HG03064 (cell line): ENCODE results near the gene MYL3.

ENCODE experiments used
- ATAC-seq: cut with Tn5 transposase; IDR thresholded peaks from one replicate; pipeline ENCODE4 v1.9.1; 2021; ENCODE audit warnings: low read depth; ENCODE audit not compliant: unreplicated experiment

MYL3 gene

DNA sequence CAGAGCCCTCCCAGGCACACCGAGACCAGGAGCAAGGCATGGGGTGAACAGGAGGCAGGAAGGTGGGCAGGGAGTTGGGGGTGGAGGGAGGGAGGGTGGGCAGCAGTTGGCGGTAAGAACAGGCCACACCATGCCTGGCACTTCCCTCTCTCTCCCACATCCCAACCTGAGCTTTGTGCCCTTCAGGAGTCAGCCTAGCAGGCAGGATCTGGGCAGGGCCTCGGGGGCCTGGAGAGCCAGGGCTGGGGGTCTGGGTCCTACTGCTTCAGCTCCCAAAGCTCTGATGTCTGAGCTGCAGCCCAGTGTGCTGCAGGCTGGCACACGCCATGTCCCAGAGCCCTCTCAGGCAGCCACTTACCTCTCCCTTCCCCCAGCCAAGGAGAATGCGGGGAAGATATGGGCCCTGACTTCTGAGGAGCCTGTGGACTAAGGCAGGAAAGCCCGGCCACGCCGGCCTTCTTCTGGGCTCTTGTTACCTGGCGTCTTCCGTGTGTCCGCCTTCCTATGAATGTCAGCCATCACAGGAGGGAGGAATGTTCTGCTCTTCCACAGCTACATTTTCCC, 2.9 kb upstream of the MYL3 start:
- no peak for ATAC-seq

DNA sequence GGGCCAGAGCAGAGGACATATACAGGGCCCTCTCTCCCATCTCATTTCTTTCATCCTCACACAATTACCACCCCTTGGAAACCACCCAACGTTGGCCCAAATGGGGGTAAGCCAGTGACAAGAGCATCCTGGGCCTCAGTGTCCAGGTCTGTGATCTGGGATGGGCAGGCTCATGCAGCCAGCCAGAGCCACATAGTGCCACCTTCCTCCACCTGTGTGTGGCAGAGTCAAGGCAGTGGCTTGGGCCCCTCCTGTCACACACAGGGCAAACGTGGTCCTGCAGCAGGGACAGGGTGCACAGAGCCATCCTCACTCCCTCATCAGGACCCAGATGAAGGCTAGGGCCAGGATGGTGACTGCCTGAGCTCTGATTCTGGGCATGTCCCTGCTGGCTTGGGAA, 2.3 kb upstream of the MYL3 start:
- no peak for ATAC-seq

DNA sequence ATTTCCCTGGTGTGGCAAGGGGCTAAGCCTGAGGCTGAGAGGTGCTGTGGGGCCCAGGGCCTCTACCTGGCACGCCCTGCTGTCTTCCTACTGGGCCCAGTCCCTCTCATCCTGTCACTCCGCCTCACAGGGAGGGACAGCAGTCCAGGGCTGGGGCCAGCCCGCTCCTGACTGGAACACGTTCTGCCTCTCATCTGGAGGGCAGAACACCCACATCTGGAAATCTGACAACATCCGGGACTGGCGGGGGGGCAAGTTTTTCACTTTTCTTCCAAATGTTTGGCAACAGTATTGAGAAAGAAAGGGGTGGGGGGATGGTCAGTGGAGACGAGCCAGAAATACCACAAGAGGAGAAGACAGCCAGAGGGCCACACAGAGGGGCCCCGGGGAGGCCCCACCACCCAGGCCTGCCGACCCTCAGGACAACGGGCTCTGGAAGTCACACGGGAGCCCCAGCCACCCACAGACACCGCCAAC, 1.8 kb upstream of the MYL3 start:
- no peak for ATAC-seq

DNA sequence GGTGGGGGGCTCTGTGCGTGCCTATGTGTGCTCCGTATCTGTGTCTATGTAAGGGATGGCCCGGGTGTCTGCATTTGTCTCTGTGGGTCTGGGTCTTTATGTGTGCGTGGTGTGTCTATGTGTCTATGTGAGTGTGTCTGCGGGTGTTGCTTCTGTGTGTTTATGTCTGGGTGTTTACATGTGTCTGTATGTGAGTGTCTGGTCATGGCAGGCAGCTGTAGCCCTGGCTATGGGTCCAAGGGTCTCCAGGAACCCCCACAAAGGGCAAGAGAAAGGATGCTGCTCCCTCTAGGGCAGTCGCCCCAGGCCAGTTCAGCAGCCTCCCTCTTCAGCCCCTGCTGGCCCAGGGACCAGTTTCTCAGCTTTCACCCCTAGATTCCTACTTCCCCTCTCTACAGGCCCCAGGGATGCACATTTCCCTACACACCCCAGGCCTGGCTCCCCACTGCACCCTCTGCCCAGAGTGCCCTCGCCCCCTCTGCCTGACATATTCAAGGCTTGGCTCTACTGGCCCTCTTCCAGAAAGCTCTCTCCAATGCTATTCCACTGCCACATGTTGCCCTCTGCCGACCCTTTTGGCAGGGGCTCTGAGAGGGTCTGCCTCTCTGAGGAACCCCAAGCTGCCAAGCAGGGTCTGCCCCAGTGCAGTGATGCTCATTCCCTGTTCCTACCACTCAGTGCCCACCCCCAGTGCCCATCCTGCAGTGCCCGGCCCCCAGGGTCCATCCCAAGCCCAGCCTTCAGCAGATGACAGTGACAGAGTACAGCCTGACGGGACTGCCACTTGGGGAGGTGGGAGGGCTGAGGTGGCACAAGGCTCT, 1.0 kb upstream of the MYL3 start:
- no peak for ATAC-seq

DNA sequence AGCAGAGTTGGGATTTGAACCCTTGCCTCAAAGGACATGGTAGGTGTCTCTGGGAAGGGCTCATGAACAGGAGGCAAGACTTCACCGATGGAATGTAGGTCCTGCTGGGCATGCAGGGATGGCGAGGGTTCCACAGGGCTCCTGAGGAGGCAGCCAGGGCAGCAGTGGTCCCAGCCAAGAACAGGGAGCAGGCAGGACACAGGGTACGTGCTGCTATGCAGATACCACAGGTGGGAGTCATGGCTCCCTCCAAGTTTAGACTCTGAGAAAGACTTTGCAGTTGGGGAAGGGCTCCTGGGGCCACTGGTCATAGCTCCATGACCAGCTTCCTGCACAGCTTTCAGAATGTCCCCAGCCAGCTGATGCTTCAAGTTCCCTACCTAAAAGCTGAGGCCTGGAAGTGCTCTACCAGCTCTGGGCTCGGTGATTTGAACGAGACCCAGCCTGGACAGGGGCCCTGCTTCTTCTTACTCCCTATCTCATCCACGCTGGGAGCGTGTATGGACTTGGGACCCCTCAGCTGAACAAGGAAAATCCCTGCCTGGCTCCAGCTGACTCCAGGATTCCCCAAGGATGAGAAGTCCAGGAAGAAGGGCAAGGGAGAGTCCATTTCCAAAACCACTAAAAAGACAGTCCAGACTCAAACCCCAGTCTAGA, 747 bp downstream of the MYL3 start:
- no peak for ATAC-seq

DNA sequence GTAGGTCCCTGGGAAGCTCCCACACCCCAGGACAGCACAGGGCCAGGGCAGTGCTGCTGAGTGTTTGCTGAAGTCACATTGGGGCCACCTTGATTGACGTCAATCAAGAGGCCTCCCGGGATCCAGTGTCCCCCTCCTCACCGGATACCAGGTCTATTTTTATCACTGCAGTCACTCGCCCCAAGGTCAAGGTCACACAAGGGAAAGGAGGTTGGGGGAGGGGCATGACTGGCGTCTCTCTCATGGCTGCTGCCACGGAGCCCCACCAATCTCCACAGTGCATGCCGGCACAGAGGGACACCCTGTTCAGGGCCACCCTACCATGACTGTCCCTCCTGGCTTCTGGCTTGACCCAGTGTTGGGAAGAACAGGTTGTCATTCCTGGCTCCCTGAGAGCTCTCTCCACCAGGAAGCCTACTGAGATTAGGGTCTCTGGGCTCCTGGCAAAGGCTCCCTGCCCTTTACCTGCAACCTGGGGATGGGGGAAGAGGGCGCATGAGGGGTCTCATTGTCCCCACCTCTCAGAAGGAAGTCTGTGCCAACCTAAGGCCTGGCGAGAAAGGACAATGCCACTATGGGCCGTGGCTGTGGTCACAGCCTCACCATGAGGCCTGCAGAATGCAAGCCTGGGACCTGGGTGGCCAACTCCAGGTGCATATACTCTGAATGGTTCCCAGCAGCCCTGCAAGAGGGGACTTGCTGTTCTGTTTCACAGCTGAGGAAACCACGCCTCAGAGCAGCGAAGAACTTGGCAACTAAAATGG, 1.5 kb downstream of the MYL3 start:
- no peak for ATAC-seq

DNA sequence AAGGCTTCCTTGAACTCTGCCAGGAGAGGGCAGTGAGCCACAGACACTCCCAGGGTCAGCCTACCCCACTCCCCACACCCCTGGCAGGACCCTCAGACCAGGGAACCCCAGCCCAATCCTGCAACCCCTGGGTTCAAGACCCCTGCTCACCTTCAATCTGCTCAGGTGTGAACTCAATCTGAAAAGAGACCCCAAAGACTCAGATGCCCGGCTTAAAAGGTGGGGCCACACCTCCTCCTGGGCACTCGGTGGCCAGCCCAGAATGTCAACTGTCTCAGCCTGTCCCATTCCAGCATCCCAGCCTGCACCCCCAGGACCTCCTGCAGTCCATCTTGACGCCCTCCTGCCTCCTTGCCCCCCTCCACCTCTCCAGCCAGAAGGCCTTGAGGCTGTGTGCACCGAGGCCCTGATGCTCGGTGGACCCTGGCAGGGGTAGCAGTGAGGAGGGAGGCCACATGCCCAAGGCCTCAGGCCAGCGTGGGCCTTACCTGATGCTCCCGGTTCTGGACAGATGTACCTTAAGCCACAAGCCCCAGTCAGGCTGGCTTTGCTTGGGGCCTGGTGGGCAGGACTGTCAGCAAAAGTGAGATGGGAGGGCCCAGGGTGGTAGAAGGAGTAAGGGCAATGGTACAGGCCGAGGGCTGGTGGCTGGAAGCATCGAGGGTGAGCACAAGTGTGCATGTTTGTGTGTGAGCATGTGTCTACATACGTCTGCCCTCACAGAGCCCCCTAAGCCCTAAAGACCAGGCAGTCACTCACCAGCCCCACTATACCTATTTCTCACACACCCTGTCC, 2.2 kb downstream of the MYL3 start:
- ATAC-seq, result no peak

DNA sequence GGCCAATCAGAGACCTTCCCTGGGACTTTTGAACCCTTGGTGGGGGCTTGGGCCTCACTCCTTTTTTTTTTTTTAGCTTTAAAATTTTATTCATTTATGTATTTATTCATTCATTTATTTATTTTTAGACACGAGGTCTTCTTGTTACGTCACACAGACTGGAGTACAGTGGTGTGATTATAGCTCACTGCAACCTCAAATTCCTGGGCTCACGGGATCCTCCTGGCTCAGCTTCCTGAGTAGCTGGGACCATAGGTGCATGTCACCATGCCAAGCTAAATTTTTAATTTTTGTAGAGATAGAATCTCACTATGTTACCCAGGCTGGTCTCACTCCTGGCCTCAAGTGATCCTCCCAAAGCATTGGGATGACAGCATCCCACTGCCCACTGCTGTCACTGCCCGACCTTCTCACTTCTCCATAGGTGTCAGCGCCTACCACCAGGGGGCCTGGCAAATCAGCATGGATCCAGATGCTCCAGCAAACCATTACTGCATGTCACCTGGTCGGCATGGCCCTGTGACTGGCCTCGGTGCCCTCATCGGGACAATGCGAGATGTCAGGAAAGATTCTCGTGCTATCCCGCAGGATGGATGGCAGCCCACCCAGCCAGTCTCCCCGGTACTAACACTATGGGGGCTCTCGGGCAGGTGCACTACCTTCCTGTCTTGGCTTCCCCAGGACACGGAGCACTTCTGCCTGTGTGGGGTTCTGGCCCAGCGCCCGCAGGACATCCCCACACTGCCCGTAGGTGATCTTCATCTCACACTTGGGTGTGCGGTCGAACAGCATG, 3.0 kb downstream of the MYL3 start:
- no peak for ATAC-seq

DNA sequence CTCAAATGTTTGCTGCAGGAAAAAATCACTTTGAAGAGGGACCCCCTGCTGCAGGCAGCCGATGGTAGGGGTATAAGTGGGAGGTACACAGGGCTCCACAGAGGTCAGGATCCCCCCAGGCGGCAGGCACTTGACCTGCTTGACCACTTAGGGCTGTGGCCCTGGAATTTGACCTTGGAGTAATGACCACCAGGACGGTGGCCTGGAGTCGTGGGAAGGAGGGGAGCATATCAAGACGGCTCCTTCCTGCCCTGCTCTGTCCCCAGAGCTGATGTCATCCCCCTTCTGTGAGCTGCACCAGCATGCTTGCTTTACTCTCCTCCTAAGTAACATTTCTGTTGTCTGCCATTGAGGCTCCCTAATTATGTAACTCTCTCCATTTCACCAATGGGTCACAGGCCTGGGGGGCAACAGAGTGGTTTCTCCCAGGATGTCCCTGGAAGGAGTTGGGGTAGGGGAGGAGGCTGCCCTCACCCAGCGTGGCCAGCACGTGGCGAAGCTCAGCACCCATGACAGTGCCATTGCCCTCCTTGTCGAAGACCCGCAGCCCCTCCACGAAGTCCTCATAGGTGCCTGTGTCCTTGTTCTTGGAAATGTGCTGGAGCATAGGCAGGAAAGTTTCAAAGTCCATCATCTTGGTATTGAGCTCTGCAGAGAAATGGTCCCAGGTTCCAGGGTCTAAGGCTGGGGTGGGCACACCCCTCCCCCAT, 4.1 kb downstream of the MYL3 start:
- no peak for ATAC-seq

DNA sequence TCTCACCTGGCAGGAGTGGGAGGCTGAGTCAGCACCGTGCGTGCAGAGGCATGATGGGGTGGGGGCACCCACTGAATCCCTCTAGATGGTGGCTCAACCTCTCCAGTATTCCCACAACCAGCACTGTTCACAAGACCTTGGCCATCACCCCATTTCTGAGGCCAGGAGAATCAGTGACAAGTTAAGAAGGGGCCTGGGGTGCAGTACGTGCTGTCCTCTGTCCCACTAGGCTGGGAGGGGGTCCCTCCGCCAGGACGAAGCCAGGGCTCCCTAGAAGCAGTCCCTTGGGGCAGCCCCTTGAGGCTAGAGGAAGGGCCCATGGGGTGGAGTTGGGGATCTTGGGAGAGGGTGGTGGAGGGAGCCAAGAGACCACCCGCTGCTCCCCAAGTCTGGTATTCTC, 4.8 kb downstream of the MYL3 start:
- no peak for ATAC-seq

DNA sequence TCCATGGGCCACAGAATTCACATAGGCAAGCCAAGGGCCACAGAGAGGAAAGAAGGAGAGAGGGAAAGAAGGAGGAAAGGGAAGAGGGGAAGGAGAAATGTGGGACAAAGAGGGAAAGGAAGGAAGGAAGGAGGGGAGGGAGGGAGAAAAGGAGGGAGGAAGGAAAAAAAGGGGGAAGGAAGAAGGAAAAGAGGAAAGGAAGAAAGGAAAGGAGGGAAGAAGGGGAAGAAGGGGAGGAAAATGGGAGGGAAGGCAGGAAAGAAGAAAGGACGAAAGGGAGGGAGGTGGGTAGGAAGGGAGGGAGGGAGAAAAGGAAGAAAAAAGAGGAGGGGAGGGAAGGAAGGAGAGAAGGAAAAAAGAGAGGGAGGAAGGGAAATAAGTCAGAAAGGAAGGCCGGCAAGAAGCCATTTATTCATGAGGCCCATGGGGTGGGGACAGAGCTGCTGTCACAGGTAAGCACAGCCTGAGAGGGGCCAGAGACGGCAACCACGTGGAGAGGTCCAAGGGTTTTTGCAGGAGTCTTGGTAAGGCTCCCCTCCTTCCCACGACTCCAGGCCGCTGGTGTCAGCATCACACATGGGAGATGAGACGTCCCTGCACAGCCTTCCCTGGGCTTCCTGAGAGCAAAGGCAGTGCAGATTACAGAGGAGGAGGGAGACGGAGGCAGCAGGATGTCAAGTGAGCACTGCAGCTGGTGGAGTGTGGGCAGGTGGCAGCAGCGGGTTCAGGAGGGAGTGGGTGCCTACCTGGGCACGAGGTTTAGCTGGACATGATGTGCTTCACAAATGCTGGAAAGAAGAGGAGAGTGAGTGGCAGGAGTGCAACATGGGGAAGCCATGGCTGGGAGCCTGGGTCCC, 5.5 kb downstream of the MYL3 start:
- no peak for ATAC-seq

DNA sequence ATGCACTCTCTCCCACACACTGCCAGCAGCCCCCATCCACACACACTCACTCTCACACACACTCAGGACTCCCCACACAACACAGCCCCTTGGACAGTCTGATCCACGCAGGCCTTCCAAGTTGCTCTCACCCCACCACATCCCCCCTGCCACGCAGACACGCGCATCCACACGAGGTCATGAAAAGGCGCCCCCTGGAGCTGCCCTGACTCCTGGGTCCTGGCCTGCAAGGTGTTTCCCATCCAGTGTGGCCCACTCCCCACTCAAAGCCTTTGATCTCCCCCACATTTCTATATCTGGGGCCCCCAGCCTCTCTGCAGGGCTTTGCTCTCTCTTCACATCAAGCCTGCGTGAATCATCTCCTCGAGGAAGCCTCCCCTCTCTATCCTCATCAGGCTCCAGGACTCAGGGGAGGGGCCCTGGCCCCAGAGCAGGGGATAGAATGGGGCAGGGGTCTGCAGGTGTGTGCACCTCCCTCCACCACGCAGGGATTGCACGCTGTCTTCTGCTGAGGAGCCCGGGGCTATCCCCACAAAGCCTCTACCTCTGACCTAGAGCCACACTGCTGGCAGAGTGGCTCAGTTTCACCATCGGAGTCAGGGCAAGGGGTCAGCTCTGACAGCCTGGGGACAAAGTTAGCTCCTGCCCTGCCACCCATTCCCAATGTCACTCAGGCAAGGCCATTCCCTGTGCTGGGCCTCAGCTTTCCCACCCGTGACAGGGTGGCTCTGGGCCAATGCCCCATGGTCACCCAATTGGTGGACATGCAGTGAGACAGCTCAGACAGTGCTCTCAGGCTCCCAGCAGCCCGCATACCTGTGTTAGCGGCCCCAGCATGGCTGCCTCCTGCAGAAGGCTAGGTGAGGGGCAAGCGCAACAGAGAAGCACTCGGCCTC, 6.4 kb downstream of the MYL3 start:
- ATAC-seq, result no peak

DNA sequence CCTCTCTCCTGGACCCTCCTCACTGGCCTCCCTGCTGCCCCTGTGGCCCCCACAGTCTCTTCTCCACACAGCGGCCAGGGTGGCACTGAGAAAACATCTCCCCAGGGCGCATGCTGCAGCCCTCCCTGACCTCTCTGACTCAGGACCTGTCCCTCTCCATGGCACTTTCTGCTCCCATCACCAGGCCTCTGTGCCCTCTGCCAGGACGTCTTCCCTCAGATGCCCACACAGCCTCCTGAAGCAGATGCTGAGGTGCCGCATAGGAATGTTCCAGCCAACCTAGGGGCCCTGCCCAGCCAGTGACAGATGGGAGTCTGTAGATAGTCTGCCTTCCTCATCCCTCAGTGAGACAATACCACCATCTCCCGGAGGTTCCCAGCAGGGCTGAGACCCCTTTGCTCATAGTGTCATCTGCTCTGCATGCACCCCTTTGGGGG, 8.7 kb downstream of the MYL3 start:
- no peak for ATAC-seq

DNA sequence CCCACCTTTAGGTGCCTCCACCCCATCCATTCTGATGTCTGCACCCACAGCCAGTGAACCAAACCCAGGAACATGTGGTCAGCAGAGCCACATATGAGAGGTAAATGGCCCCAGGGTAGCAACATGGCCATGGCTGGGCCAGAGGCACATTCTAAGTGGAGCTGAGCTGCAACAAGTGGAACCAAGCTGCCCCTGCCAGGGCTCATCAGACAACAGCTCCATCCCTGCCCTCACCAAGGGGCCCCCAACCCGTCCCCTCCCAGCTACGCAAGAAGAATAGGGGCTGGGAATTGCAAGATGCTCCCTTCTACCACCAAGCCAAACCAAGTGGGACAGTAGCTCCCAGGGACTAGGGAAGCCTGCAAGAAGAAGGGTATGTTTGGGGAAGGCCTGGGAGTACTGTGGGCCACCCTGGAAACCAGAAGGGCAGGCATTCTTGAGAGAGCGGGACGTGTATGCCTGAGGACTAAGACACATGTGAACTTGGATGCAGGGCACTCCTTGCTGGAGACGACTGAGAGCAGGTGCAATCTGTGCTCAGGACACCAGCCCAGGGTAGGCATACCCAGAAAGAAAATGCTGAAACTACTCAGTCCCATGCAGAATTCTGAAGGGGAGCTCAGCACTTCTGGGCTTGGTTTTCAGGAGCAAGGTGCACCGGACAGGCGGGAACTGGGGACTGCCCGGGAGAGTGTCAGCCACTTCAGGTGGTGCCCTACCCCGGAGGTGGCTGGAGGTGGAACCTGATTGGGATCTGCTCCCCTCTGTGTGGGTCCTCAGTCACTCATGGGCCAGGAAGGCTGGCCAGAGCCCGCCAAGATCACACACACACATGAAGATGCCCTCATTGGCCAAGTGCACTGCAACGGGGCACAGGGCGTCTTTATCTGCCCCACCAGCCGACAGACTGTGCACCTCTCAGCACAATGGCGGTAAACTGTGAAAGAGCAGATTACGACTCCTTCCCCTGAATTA, 9.5 kb downstream of the MYL3 start:
- no peak for ATAC-seq

DNA sequence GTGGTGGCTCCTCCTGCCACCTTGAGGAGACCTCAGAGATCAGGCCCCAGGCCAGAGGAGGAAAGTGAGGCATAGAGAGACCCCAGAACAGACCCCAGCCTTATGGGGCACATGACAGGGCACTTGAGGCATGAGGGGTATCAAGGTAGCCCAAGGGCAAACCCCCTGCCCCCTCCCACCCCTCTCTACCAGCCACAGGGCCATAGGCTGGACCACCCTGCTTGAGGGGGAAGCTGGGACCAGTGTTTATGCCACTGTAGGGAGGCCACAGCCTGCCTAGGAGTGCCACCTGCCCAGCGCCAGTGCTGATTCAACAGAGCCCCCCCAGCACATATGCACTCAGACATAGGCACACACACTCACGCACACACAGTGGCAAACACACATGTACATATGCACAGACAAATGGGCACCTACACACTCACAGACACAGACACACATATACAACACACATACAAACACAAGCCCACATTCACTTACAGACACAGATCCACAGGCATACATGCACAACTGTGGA, 10.3 kb downstream of the MYL3 start:
- no peak for ATAC-seq

DNA sequence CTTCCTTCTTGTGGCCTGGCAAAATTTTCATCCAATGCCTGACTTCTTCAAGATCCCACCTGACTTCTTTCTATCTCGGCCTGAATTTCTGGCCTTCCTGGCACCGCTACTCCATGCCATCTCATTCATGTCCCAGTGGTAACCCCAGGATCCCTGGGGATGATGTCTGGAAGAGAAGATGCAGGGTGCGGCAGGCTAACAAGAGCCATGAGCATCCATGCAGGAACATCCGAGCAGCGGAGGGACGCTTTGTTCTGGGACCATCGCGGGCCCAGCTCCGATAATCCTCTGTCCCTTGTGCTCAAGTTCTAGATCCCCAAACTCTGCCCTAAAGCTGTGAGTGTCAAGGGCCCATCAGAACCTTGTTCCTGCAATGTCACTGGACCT, 10.9 kb downstream of the MYL3 start:
- ATAC-seq, result no peak
